KG1 (cell line): ENCODE data around the gene USP48.

Experiments
- DNase-seq: peaks from one replicate; lab custom pipeline; 2025; lab: John Stamatoyannopoulos, UW

Gene USP48

GRCh38 chr1:21652937-21653743, 129.8 kb downstream of the USP48 start:
- no peak for DNase-seq

GRCh38 chr1:21652101-21652936, 130.6 kb downstream of the USP48 start:
- DNase-seq: no peak

- no peak for DNase-seq
These were observed 131.5 kb downstream of the USP48 start for GRCh38 chr1:21651214-21652042.

GRCh38 chr1:21650400-21650799, 132.5 kb downstream of the USP48 start:
- no peak for DNase-seq

- no peak for DNase-seq
These were observed 133.6 kb downstream of the USP48 start for GRCh38 chr1:21649315-21649714.

- DNase-seq: no peak
These were observed 134.2 kb downstream of the USP48 start for GRCh38 chr1:21648791-21649190.

GRCh38 chr1:21648352-21648730, 134.6 kb downstream of the USP48 start:
- no peak for DNase-seq

GRCh38 chr1:21647431-21648351, 135.3 kb downstream of the USP48 start:
- DNase-seq: no peak

- DNase-seq: no peak
These were observed 137.4 kb downstream of the USP48 start for GRCh38 chr1:21645550-21645949.

- no peak for DNase-seq
These were observed 138.0 kb downstream of the USP48 start for GRCh38 chr1:21644906-21645305.

GRCh38 chr1:21644348-21644747, 138.6 kb downstream of the USP48 start:
- no peak for DNase-seq

GRCh38 chr1:21643624-21644023, 139.3 kb downstream of the USP48 start:
- DNase-seq: no peak

- DNase-seq: no peak
These were observed 140.8 kb downstream of the USP48 start for GRCh38 chr1:21641967-21642739.

GRCh38 chr1:21641537-21641936, 141.4 kb downstream of the USP48 start:
- DNase-seq: no peak

GRCh38 chr1:21641076-21641475, 141.9 kb downstream of the USP48 start:
- no peak for DNase-seq

GRCh38 chr1:21640653-21641052, 142.3 kb downstream of the USP48 start:
- DNase-seq: no peak

- no peak for DNase-seq
These were observed 143.3 kb downstream of the USP48 start for GRCh38 chr1:21639594-21640041.

GRCh38 chr1:21638531-21639341, 144.2 kb downstream of the USP48 start:
- peak; percentile 0 for DNase-seq

- no peak for DNase-seq
These were observed 145.4 kb downstream of the USP48 start for GRCh38 chr1:21637514-21637913.
